ENCODE results near the gene INSL3. TPM values are rescaled to one million over a fixed set of nuclear protein-coding genes. Genes with fewer than 3 reads are reported as not detected.

The INSL3 gene
- total RNA-seq, 6 donors from 2014 or later: 0.57 TPM; not detected in 5

DNA sequence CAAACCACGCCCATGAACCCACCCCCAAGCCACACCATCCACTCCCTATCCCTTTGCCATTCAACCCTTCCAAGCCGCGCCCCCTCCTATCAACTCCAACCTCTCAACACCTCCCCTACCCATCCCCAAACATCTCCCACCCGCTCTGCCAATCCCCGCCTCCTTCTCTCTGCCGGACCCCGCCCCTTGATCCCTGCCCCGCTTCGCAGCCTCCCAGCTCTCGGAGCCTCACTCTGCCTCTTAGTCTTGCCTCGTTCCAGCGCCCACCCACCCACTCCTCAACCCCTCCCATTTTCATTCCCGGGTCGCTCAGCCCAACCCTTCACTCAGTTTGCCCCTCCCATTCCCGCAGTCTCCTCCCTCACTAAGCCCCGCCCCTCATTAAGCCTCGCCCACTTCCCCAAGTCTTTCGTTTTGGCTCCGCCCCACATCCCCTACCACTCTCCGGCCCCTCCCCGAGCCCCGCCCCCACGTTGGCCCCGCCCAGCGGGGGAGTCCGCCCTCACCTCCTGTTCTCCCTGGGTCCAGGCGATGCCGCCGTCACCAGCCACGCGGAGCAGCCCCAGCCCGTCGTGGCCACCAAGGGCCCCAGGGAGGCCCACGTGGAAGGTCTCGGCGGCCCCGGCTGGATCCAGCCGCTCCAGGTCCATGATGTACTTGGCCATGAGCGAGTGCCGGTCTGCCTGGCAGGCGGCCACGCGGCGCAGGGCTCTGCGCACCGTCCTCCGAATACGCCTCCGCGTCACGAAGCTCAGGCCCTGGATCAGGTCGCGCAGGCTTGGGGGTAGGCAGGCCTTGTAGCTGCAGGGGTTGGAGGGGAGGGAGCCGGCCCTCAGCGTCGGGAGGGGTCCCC lies 20.7 kb upstream of the INSL3 start:
- DNase-seq: peak; percentile 42 to 94
- 43 to 57% methylated on average over 33 to 36 of the region's 56 CpGs for WGBS, 2 donors
- peak; percentile 65 to 84 for ATAC-seq (ENCODE audit: low FRiP score in 2 of 2)
- TF ChIP-seq CTCF (IDR thresholded peaks at IDR 0.05): no peak
- no peak for TF ChIP-seq POLR2AphosphoS5 (IDR thresholded peaks at IDR 0.05)
- no peak for TF ChIP-seq EP300 (IDR thresholded peaks at IDR 0.05)
- TF ChIP-seq POLR2A (IDR thresholded peaks at IDR 0.05): no peak
- H3K27me3 ChIP-seq: no peaks in the 10 kb centered on the region
- peaks cover 10 to 33% (median 16%) of the 10 kb centered on the region in 4 donors for H3K4me1 ChIP-seq
- H3K36me3 ChIP-seq: peaks cover 0 to 63% (median 24%) of the 10 kb centered on the region in 4 donors
- peak overlapping the region in 3 of 4 donors; percentile 16 to 30 (median 26) for H3K4me3 ChIP-seq
- peak overlapping the region in 1 of 4 donors; percentile 26 for H3K27ac ChIP-seq
- no peaks in the 10 kb centered on the region for H3K9me3 ChIP-seq

DNA sequence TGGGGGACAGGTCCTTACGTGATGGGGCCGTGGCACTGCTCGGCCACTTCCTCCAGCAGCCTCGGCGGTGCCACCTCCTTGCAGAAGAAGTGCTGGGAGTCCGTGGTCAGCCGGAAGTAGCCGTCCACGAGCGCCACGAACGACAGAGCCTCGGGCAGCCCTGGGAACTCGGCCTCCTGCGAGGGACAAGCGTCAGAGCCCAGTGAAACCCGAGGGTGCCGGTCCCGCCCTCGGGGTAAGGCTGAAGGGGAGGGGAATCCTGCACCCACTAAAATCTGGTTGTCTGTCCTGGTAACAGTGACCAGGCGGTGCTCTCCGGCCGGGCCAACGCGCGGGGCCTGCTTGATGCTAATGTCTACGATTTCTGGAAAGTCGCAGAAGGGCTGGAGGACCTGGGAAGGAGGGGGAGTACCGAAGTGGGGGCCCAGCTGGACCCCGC lies 20.1 kb upstream of the INSL3 start:
- WGBS, 2 donors: 61 to 76% methylated on average over 5 to 30 of the region's 30 CpGs
- Histone ChIP-seq H3K27me3 (no peaks in the 10 kb centered on the region), H3K27ac (peak overlapping the region in 1 of 4 donors; percentile 6), H3K36me3 (peaks cover 0 to 70% (median 24%) of the 10 kb centered on the region in 4 donors), H3K9me3 (no peaks in the 10 kb centered on the region), H3K4me3 (peak overlapping the region in 3 of 4 donors; percentile 4 to 30 (median 26)), H3K4me1 (peaks cover 3 to 29% (median 11%) of the 10 kb centered on the region in 4 donors)
- DNase-seq: peak in 1 of 2 donors; percentile 86
- TF ChIP-seq CTCF (IDR thresholded peaks at IDR 0.05) (no peak), POLR2A (IDR thresholded peaks at IDR 0.05) (no peak), EP300 (IDR thresholded peaks at IDR 0.05) (no peak)
- no peak for ATAC-seq (ENCODE audit: low FRiP score in 2 of 2)

DNA sequence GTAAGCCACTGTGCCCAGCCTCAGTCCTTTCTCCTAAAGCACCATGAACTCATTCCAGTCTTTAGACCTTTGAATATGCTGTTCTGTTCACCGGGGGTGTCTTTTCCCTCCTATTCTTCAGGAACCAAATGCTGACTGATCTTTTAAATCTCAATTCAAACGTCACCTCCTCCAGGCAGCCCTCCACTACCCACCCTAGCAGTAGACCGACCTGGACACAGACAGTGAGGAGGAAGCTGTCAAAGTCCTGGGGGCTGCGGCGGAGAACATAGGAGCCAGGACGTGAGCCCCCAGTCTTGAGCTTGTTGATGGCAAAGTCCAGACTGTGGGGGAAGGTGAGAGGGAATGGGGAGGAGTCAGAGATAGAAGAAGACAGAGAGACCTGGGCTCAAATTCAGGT lies 18.7 kb upstream of the INSL3 start:
- Histone ChIP-seq H3K27me3 (no peaks in the 10 kb centered on the region), H3K9me3 (no peaks in the 10 kb centered on the region), H3K4me1 (peaks cover 0 to 24% (median 10%) of the 10 kb centered on the region in 4 donors), H3K4me3 (no peak overlapping the region), H3K27ac (no peak overlapping the region), H3K36me3 (peaks cover 0 to 82% (median 27%) of the 10 kb centered on the region in 4 donors)
- no peak for TF ChIP-seq EP300 (IDR thresholded peaks at IDR 0.05)
- TF ChIP-seq POLR2AphosphoS5 (IDR thresholded peaks at IDR 0.05): no peak
- no peak for TF ChIP-seq CTCF (IDR thresholded peaks at IDR 0.05)
- no peak for TF ChIP-seq POLR2A (IDR thresholded peaks at IDR 0.05)
- DNase-seq: no peak
- 88 to 92% methylated on average over 6 of the region's 6 CpGs for WGBS, 2 donors
- no peak for ATAC-seq (ENCODE audit: low FRiP score in 2 of 2)

DNA sequence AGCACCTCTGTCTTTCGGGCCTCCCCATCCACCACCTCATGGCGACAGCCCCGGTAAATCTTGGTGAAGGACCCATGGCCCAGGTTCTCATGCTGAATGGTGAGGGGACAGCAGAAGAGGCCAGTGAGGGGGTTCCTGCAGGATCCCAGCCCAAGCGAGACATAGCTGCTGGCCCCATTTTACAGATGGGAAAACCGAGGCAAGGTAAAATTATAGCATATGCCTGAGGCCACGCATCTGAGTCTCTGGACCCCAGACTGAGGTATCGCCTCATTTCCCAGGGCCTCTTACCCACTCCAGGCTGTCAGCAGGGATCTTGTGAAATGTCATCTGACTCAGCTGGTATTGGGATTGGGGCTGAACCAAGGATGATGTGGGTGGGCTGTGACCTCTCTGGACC lies 16.7 kb upstream of the INSL3 start:
- Histone ChIP-seq H3K4me1 (peaks cover 0 to 21% (median 7%) of the 10 kb centered on the region in 4 donors), H3K9me3 (no peaks in the 10 kb centered on the region), H3K27ac (no peak overlapping the region), H3K36me3 (peaks cover 0 to 95% (median 27%) of the 10 kb centered on the region in 4 donors), H3K4me3 (no peak overlapping the region), H3K27me3 (no peaks in the 10 kb centered on the region)
- no peak for DNase-seq
- 94 to 95% methylated on average over 6 to 7 of the region's 7 CpGs for WGBS, 2 donors
- no peak for TF ChIP-seq POLR2AphosphoS5 (IDR thresholded peaks at IDR 0.05)
- TF ChIP-seq EP300 (IDR thresholded peaks at IDR 0.05): no peak
- TF ChIP-seq CTCF (IDR thresholded peaks at IDR 0.05): no peak
- TF ChIP-seq POLR2A (IDR thresholded peaks at IDR 0.05): no peak
- no peak for ATAC-seq (ENCODE audit: low FRiP score in 2 of 2)

Measured in upper lobe of left lung (tissue), 6 donors.